ENCODE data around the gene EEFSEC.

EEFSEC gene

GRCh38 chr3:128174675-128175590 lies 21.7 kb downstream of the EEFSEC start:
- Histone ChIP-seq H3K27ac (ENCODE audit: low read depth, low read length) (no peak overlapping the region), H3K36me3 (ENCODE audit: control insufficient read depth, insufficient read depth, low read length) (no peaks in the 10 kb centered on the region), H3K4me1 (ENCODE audit: control insufficient read depth, insufficient read depth, low read length) (peaks cover 45% of the 10 kb centered on the region), H3K4me3 (ENCODE audit: low read depth, low read length) (no peak overlapping the region), H3K9ac (ENCODE audit: low read depth, low read length) (no peak overlapping the region), H3K9me3 (ENCODE audit: control insufficient read depth, insufficient read depth, low read length) (no peaks in the 10 kb centered on the region), H3K27me3 (ENCODE audit: control insufficient read depth, insufficient read depth, low read length) (no peaks in the 10 kb centered on the region)

DNA sequence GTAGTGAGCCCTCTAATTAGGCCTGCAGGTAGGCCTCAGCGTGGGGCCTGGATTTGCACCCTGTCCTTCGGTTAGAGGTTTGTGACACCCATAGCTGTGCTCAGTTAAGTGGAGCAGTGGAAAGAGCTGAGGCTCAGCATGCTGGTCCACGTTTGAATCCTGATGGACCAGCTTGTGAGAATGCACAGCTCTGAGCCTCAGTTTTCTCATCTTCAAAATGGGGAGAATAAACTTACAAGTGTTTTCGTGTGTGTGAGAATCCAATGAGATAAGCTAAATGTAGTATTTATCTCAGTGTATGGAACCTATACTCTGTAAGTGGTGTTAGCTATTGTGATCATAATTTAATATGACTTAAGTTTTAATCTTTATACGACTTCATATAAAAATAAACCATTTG lies 22.5 kb downstream of the EEFSEC start:
- no peak overlapping the region for H3K4me3 ChIP-seq (ENCODE audit: low read depth, low read length)
- H3K27ac ChIP-seq (ENCODE audit: low read depth, low read length): no peak overlapping the region
- no peaks in the 10 kb centered on the region for H3K27me3 ChIP-seq (ENCODE audit: control insufficient read depth, insufficient read depth, low read length)
- peaks cover 52% of the 10 kb centered on the region for H3K4me1 ChIP-seq (ENCODE audit: control insufficient read depth, insufficient read depth, low read length)
- H3K9ac ChIP-seq (ENCODE audit: low read depth, low read length): no peak overlapping the region
- H3K36me3 ChIP-seq (ENCODE audit: control insufficient read depth, insufficient read depth, low read length): no peaks in the 10 kb centered on the region
- no peaks in the 10 kb centered on the region for H3K9me3 ChIP-seq (ENCODE audit: control insufficient read depth, insufficient read depth, low read length)

DNA sequence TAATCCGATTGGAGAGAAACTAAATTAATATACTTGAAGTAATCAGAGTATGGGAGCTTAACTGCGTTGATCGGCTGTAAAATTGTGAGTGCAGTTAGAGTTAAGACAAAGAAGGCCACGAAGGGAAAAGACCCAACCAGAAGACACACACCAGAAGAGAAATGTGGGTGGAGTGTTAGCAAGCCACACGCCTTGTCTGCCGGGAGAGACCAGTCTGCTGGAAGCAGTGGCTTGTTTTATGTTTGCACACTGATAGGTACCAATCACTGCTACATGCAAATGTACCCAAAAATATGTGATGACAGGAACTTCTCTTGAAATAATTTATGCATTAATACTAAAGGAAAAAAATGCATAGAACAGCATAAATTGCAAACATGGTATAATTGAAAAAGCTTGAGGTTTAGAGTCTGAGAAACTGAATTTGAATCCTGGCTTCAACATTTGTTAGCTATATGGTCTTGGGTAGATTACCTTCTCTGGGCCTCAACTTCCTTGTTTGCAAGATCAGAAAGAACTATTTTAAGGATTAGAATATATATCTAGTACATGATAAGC lies 23.1 kb downstream of the EEFSEC start:
- H3K9me3 ChIP-seq (ENCODE audit: control insufficient read depth, insufficient read depth, low read length): no peaks in the 10 kb centered on the region
- no peaks in the 10 kb centered on the region for H3K27me3 ChIP-seq (ENCODE audit: control insufficient read depth, insufficient read depth, low read length)
- H3K9ac ChIP-seq (ENCODE audit: low read depth, low read length): no peak overlapping the region
- H3K4me3 ChIP-seq (ENCODE audit: low read depth, low read length): no peak overlapping the region
- H3K4me1 ChIP-seq (ENCODE audit: control insufficient read depth, insufficient read depth, low read length): peaks cover 52% of the 10 kb centered on the region
- H3K27ac ChIP-seq (ENCODE audit: low read depth, low read length): no peak overlapping the region
- no peaks in the 10 kb centered on the region for H3K36me3 ChIP-seq (ENCODE audit: control insufficient read depth, insufficient read depth, low read length)

DNA sequence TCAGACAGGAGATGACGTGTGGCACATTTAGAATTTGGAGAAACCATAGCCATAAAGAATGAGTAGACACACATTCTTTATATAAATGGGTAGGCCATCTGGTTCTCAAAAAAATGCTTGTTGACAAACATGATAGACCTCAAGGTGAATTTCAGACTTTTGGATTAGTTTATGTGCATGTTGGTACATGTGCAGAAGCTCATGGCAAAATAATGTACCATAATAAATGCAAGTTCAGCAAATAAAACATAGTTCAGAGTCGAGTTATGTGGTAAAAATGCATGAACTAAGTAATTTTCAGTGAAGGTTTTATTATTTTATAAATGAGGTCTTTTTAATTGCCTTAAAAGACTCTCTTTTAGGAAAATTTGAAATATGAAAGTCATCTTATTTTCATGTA lies 24.6 kb downstream of the EEFSEC start:
- H3K36me3 ChIP-seq (ENCODE audit: control insufficient read depth, insufficient read depth, low read length): no peaks in the 10 kb centered on the region
- no peaks in the 10 kb centered on the region for H3K27me3 ChIP-seq (ENCODE audit: control insufficient read depth, insufficient read depth, low read length)
- no peak overlapping the region for H3K4me3 ChIP-seq (ENCODE audit: low read depth, low read length)
- H3K27ac ChIP-seq (ENCODE audit: low read depth, low read length): no peak overlapping the region
- H3K9ac ChIP-seq (ENCODE audit: low read depth, low read length): no peak overlapping the region
- peaks cover 52% of the 10 kb centered on the region for H3K4me1 ChIP-seq (ENCODE audit: control insufficient read depth, insufficient read depth, low read length)
- H3K9me3 ChIP-seq (ENCODE audit: control insufficient read depth, insufficient read depth, low read length): no peaks in the 10 kb centered on the region

- Histone ChIP-seq H3K9me3 (ENCODE audit: control insufficient read depth, insufficient read depth, low read length) (no peaks in the 10 kb centered on the region), H3K36me3 (ENCODE audit: control insufficient read depth, insufficient read depth, low read length) (no peaks in the 10 kb centered on the region), H3K27ac (ENCODE audit: low read depth, low read length) (no peak overlapping the region), H3K4me3 (ENCODE audit: low read depth, low read length) (no peak overlapping the region; the same call in 1 of the 2 replicates), H3K4me1 (ENCODE audit: control insufficient read depth, insufficient read depth, low read length) (peaks cover 49% of the 10 kb centered on the region), H3K27me3 (ENCODE audit: control insufficient read depth, insufficient read depth, low read length) (no peaks in the 10 kb centered on the region), H3K9ac (ENCODE audit: low read depth, low read length) (no peak overlapping the region)
These were observed 25.7 kb downstream of the EEFSEC start for GRCh38 chr3:128178782-128179483.

GRCh38 chr3:128179484-128179819 lies 26.2 kb downstream of the EEFSEC start:
- no peaks in the 10 kb centered on the region for H3K27me3 ChIP-seq (ENCODE audit: control insufficient read depth, insufficient read depth, low read length)
- H3K4me3 ChIP-seq (ENCODE audit: low read depth, low read length): no peak overlapping the region; the same call in 1 of the 2 replicates
- H3K9me3 ChIP-seq (ENCODE audit: control insufficient read depth, insufficient read depth, low read length): no peaks in the 10 kb centered on the region
- H3K36me3 ChIP-seq (ENCODE audit: control insufficient read depth, insufficient read depth, low read length): no peaks in the 10 kb centered on the region
- H3K4me1 ChIP-seq (ENCODE audit: control insufficient read depth, insufficient read depth, low read length): peaks cover 45% of the 10 kb centered on the region
- H3K9ac ChIP-seq (ENCODE audit: low read depth, low read length): no peak overlapping the region
- H3K27ac ChIP-seq (ENCODE audit: low read depth, low read length): no peak overlapping the region

- Histone ChIP-seq H3K4me1 (ENCODE audit: control insufficient read depth, insufficient read depth, low read length) (peaks cover 35% of the 10 kb centered on the region), H3K27me3 (ENCODE audit: control insufficient read depth, insufficient read depth, low read length) (no peaks in the 10 kb centered on the region), H3K9ac (ENCODE audit: low read depth, low read length) (no peak overlapping the region), H3K9me3 (ENCODE audit: control insufficient read depth, insufficient read depth, low read length) (no peaks in the 10 kb centered on the region), H3K36me3 (ENCODE audit: control insufficient read depth, insufficient read depth, low read length) (no peaks in the 10 kb centered on the region), H3K27ac (ENCODE audit: low read depth, low read length) (no peak overlapping the region), H3K4me3 (ENCODE audit: low read depth, low read length) (no peak overlapping the region)
These were observed 27.2 kb downstream of the EEFSEC start for GRCh38 chr3:128180436-128180835.

DNA sequence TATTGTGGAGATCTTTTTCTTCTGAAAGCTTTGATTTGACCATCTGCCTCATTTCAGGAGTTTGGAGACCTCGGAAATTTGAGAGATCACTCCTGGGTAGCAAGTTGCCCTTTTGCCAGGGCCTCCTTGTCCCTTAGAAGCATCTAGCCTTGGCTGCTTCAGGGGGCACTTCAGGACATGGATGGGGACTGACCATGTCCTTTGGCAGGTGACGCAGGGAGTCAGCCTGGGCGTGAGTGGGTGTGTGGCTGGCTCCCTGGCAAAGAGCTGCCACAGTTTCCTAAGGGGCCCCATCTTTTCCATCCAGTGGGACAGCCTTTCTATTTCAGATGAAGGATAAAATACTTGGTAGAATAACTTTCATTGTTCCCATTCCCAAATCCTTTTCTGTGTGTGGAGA lies 27.6 kb downstream of the EEFSEC start:
- Histone ChIP-seq H3K4me3 (ENCODE audit: low read depth, low read length) (no peak overlapping the region), H3K36me3 (ENCODE audit: control insufficient read depth, insufficient read depth, low read length) (no peaks in the 10 kb centered on the region), H3K4me1 (ENCODE audit: control insufficient read depth, insufficient read depth, low read length) (peaks cover 34% of the 10 kb centered on the region), H3K9me3 (ENCODE audit: control insufficient read depth, insufficient read depth, low read length) (no peaks in the 10 kb centered on the region), H3K27ac (ENCODE audit: low read depth, low read length) (no peak overlapping the region), H3K9ac (ENCODE audit: low read depth, low read length) (no peak overlapping the region), H3K27me3 (ENCODE audit: control insufficient read depth, insufficient read depth, low read length) (no peaks in the 10 kb centered on the region)

- H3K27ac ChIP-seq (ENCODE audit: low read depth, low read length): no peak overlapping the region
- no peaks in the 10 kb centered on the region for H3K27me3 ChIP-seq (ENCODE audit: control insufficient read depth, insufficient read depth, low read length)
- no peaks in the 10 kb centered on the region for H3K36me3 ChIP-seq (ENCODE audit: control insufficient read depth, insufficient read depth, low read length)
- H3K9ac ChIP-seq (ENCODE audit: low read depth, low read length): no peak overlapping the region
- H3K9me3 ChIP-seq (ENCODE audit: control insufficient read depth, insufficient read depth, low read length): no peaks in the 10 kb centered on the region
- no peak overlapping the region for H3K4me3 ChIP-seq (ENCODE audit: low read depth, low read length)
- peaks cover 30% of the 10 kb centered on the region for H3K4me1 ChIP-seq (ENCODE audit: control insufficient read depth, insufficient read depth, low read length)
These were observed 29.4 kb downstream of the EEFSEC start for GRCh38 chr3:128182656-128183055.

GRCh38 chr3:128185630-128186447 lies 32.6 kb downstream of the EEFSEC start:
- no peak overlapping the region for H3K4me3 ChIP-seq (ENCODE audit: low read depth, low read length)
- H3K9me3 ChIP-seq (ENCODE audit: control insufficient read depth, insufficient read depth, low read length): no peaks in the 10 kb centered on the region
- no peaks in the 10 kb centered on the region for H3K27me3 ChIP-seq (ENCODE audit: control insufficient read depth, insufficient read depth, low read length)
- no peak overlapping the region for H3K9ac ChIP-seq (ENCODE audit: low read depth, low read length)
- no peaks in the 10 kb centered on the region for H3K4me1 ChIP-seq (ENCODE audit: control insufficient read depth, insufficient read depth, low read length)
- H3K27ac ChIP-seq (ENCODE audit: low read depth, low read length): no peak overlapping the region
- no peaks in the 10 kb centered on the region for H3K36me3 ChIP-seq (ENCODE audit: control insufficient read depth, insufficient read depth, low read length)

Data from HUES48 (cell line).